Spleen (tissue), 11 donors: ENCODE measurements around the gene MAPK1. TPM values are rescaled to one million over a fixed set of nuclear protein-coding genes. Genes with fewer than 3 reads are reported as not detected.

Experiments
- DNase-seq: peaks from one replicate; pipeline ENCODE4 v3.0.0-alpha.2; 2020
- H3K27ac ChIP-seq, 8 donors: fragments of 200-600 bp; sonication (generic) in 7 of 8; 1 replicate in 4 of 8; 2 replicates in 4 of 8; pipeline versions ENCODE4 v1.5.0 to v1.8.0; 2016 to 2021; ENCODE audit warnings: inconsistent platforms in 4 of 8, mild to moderate bottlenecking in 4 of 8, moderate library complexity in 1 of 8
- H3K27me3 ChIP-seq, 7 donors: fragments of 200-600 bp; sonication (generic) in 6 of 7; replicated peaks in 1 of 7; 1 replicate in 4 of 7; 2 replicates in 3 of 7; pipeline versions ENCODE4 v1.5.0 to v1.8.0; 2016 to 2021; ENCODE audit warnings: inconsistent platforms in 3 of 7, mild to moderate bottlenecking in 1 of 7
- H3K36me3 ChIP-seq, 6 donors: fragments of 200-600 bp; sonication (generic) in 5 of 6; 1 replicate in 4 of 6; 2 replicates in 2 of 6; pipeline versions ENCODE4 v1.5.0 to v1.8.0; 2016 to 2021; ENCODE audit warnings: inconsistent platforms in 2 of 6
- H3K4me1 ChIP-seq, 6 donors: fragments of 200-600 bp; sonication (generic) in 5 of 6; 1 replicate in 3 of 6; 2 replicates in 3 of 6; pipeline versions ENCODE4 v1.5.0 to v1.8.0; 2016 to 2021; ENCODE audit warnings: inconsistent platforms in 3 of 6
- H3K4me3 ChIP-seq, 8 donors: fragments of 200-600 bp; sonication (generic) in 7 of 8; 1 replicate in 4 of 8; 2 replicates in 4 of 8; pipeline versions ENCODE4 v1.5.0 to v1.8.0; 2016 to 2021; ENCODE audit warnings: inconsistent platforms in 4 of 8, mild to moderate bottlenecking in 4 of 8, moderate library complexity in 2 of 8
- H3K9me3 ChIP-seq, 8 donors: fragments of 200-600 bp; sonication (generic) in 7 of 8; 1 replicate in 4 of 8; 2 replicates in 4 of 8; pipeline versions ENCODE4 v1.5.0 to v1.8.0; 2016 to 2021; ENCODE audit warnings: inconsistent platforms in 4 of 8
- POLR2A ChIP-seq, 3 donors: fragments of 450-650 bp; IDR thresholded peaks; one replicate each; pipeline ENCODE4 v1.5.1; 2017; ENCODE audit warnings: antibody characterized with exemption in 3 of 3, mild to moderate bottlenecking in 1 of 3
- POLR2AphosphoS5 ChIP-seq, 3 donors: sonication (generic); formaldehyde crosslinking; IDR thresholded peaks; one replicate each; pipeline ENCODE4 v1.5.1; 2017; ENCODE audit warnings: antibody characterized with exemption in 3 of 3
- WGBS, 5 donors: extraction: QIAGEN DNeasy Blood & Tissue Kit in 3 of 5; methylation state at CpG; one replicate each; pipeline versions ENCODE4 v1.1.5 to v1.1.7; 2013 to 2018; 5-methylcytosine and 5-hydroxymethylcytosine counted together
- intact Hi-C: fragments of 100-400 bp; cut with DNase I; formaldehyde crosslinking; loops from one replicate; pipeline ENCODE4 v1.15.0; 2023; ENCODE audit warnings: low total_unique reads
- polyA plus RNA-seq, 3 donors: library from polyadenylated mRNA; stranded (reverse); fragments of 200-250 nt; gene quantifications; one replicate each; pipeline ENCODE4 v1.2.1, GENCODE V29; 2013
- total RNA-seq, 7 donors: library from RNA; depleted of rRNA in 3 of 7; stranded (reverse); fragments of >200 nt in 3 of 7; fragmentation: NEBNext Ultra II Directional in 4 of 7; extraction: Animal tissue kit (Norgen Biotek cat#: 25700) in 4 of 7; gene quantifications; one replicate each; pipeline versions ENCODE4 v1.1.0 to v1.2.1, GENCODE V29; 2016 to 2021
- TF ChIP-seq, protein P1 (sequence below), 11 experiments: fragments of 200-600 bp in 7 of 11; fragments of 450-650 bp in 4 of 11; sonication (generic) in 4 of 11; IDR thresholded peaks in 8 of 11; conservative IDR thresholded peaks in 3 of 11; 1 replicate in 7 of 11; 2 replicates in 4 of 11; pipeline versions ENCODE4 v1.4.0 to v1.8.0; 2016 to 2021; ENCODE audit warnings: antibody characterized with exemption in 11 of 11, inconsistent platforms in 4 of 11, mild to moderate bottlenecking in 1 of 11
- donor health status: healthy with polysubstance abuse.
- donor health status: DM: no; HTN: no; CAD: no; lungs with moderate emphysema.
- donor health status: DM: no; HTN: no; CAD: no.
- donor health status: Bipolar disorder and iron deficiency.
- donor health status: healthy.
- donor health status: DM: no; HTN: no; CAD: no.
- donor health status: DM: yes; HTN: yes; CAD: no.

MAPK1 gene
- total and polyA plus RNA-seq, 10 donors: 11.6 to 165 (median 106) TPM

DNA sequence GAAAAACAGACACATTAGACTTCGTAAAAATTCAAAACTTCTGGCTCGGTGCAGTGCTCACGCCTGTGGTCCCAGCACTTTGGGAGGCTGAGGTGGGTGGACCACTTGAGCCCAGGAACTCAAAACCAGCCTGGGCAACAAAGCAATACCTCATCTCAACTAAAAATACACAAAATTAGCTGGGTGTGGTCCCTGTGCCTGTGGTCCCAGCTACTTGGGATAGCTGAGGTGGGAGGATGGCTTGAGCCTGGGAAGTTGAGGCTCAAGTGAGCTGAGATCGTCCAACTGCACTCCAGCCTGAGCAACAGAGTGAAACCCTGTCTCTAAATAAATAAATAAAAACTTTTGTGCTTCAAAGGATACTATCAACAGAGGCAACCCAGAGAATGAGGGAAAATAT, 155.6 kb downstream of the MAPK1 start:
- H3K36me3 ChIP-seq: peaks cover 0 to 28% (median 7%) of the 10 kb centered on the region in 6 donors
- 89 to 95% (median 93%) methylated on average over 4 of the region's 4 CpGs for WGBS, 5 donors
- peaks cover 6 to 13% (median 9%) of the 10 kb centered on the region in 6 donors for H3K4me1 ChIP-seq
- intact Hi-C loops: loop anchor here (5.0 kb wide), 2 partner anchors 225 to 240 kb away; partner anchors contain the start of gene PPM1F
- H3K4me3 ChIP-seq: no peak overlapping the region
- H3K9me3 ChIP-seq: no peaks in the 10 kb centered on the region
- no peak for TF ChIP-seq POLR2AphosphoS5 (IDR thresholded peaks at IDR 0.05)
- TF ChIP-seq, protein P1, sequence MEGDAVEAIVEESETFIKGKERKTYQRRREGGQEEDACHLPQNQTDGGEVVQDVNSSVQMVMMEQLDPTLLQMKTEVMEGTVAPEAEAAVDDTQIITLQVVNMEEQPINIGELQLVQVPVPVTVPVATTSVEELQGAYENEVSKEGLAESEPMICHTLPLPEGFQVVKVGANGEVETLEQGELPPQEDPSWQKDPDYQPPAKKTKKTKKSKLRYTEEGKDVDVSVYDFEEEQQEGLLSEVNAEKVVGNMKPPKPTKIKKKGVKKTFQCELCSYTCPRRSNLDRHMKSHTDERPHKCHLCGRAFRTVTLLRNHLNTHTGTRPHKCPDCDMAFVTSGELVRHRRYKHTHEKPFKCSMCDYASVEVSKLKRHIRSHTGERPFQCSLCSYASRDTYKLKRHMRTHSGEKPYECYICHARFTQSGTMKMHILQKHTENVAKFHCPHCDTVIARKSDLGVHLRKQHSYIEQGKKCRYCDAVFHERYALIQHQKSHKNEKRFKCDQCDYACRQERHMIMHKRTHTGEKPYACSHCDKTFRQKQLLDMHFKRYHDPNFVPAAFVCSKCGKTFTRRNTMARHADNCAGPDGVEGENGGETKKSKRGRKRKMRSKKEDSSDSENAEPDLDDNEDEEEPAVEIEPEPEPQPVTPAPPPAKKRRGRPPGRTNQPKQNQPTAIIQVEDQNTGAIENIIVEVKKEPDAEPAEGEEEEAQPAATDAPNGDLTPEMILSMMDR (IDR thresholded peaks at IDR 0.05 in 8 of 11, conservative IDR thresholded peaks at IDR 0.05 in 3 of 11): no peak
- TF ChIP-seq POLR2A (IDR thresholded peaks at IDR 0.05): no peak
- DNase-seq: no peak
- H3K27me3 ChIP-seq: no peaks in the 10 kb centered on the region
- H3K27ac ChIP-seq: no peak overlapping the region

GRCh38 chr22:21710156-21710555, 157.3 kb downstream of the MAPK1 start:
- Histone ChIP-seq H3K36me3 (peaks cover 0 to 34% (median 7%) of the 10 kb centered on the region in 6 donors), H3K9me3 (no peaks in the 10 kb centered on the region), H3K4me3 (no peak overlapping the region), H3K27ac (no peak overlapping the region), H3K27me3 (no peaks in the 10 kb centered on the region), H3K4me1 (peaks cover 6 to 13% (median 9%) of the 10 kb centered on the region in 6 donors)
- no peak for DNase-seq
- 76 to 90% (median 82%) methylated on average over 7 of the region's 7 CpGs for WGBS, 5 donors
- intact Hi-C loops: loop anchor here (5.0 kb wide), 2 partner anchors 227 to 242 kb away; partner anchors contain the start of gene PPM1F
- no peak for TF ChIP-seq POLR2A (IDR thresholded peaks at IDR 0.05)
- TF ChIP-seq, protein P1 (IDR thresholded peaks at IDR 0.05 in 8 of 11, conservative IDR thresholded peaks at IDR 0.05 in 3 of 11): no peak
- TF ChIP-seq POLR2AphosphoS5 (IDR thresholded peaks at IDR 0.05): no peak

DNA sequence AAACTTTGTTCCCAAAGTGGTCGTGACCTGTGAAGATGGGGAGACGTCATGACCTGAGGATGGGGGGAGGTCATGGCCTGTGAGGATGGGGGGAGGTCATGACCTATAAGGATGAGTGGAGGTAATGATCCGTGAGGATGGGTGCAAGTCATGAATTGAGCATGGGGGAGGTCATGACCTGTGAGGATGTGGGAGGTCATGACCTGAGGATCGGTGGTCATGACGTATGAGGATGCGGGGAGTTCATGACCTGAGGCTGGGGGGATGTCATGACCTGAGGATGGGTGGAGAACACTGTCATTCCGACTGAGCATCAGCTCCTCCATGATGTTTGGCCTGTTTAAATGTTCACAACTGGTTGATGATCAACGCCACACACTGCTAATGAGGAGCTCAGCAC, 157.8 kb downstream of the MAPK1 start:
- intact Hi-C loops: loop anchor here (5.0 kb wide), 2 partner anchors 228 to 243 kb away; partner anchors contain the start of gene PPM1F
- H3K4me3 ChIP-seq: no peak overlapping the region
- TF ChIP-seq POLR2AphosphoS5 (IDR thresholded peaks at IDR 0.05) (no peak), POLR2A (IDR thresholded peaks at IDR 0.05) (no peak)
- DNase-seq: no peak
- H3K36me3 ChIP-seq: peaks cover 0 to 36% (median 7%) of the 10 kb centered on the region in 6 donors
- no peaks in the 10 kb centered on the region for H3K9me3 ChIP-seq
- 74 to 93% (median 79%) methylated on average over 8 of the region's 8 CpGs for WGBS, 5 donors
- H3K27ac ChIP-seq: no peak overlapping the region
- peaks cover 6 to 13% (median 9%) of the 10 kb centered on the region in 6 donors for H3K4me1 ChIP-seq
- no peaks in the 10 kb centered on the region for H3K27me3 ChIP-seq

GRCh38 chr22:21708960-21709359, 158.5 kb downstream of the MAPK1 start:
- peaks cover 6 to 13% (median 9%) of the 10 kb centered on the region in 6 donors for H3K4me1 ChIP-seq
- intact Hi-C loops: no loop called here
- no peak overlapping the region for H3K27ac ChIP-seq
- TF ChIP-seq POLR2A (IDR thresholded peaks at IDR 0.05): no peak
- no peak for TF ChIP-seq POLR2AphosphoS5 (IDR thresholded peaks at IDR 0.05)
- TF ChIP-seq, protein P1 (IDR thresholded peaks at IDR 0.05 in 8 of 11, conservative IDR thresholded peaks at IDR 0.05 in 3 of 11): no peak
- peaks cover 0 to 39% (median 7%) of the 10 kb centered on the region in 6 donors for H3K36me3 ChIP-seq
- no peak overlapping the region for H3K4me3 ChIP-seq
- H3K9me3 ChIP-seq: no peaks in the 10 kb centered on the region
- H3K27me3 ChIP-seq: no peaks in the 10 kb centered on the region
- no peak for DNase-seq
- WGBS, 5 donors: 81 to 95% (median 94%) methylated on average over 4 to 6 of the region's 6 CpGs
